Activated CD8-positive, alpha-beta memory T cell treated with anti-CD3 and anti-CD28 coated beads, Interleukin-2, amount 10 ng/mL, durations not matched to agents 7 days and 5 days (primary cell): ENCODE measurements around the gene RICTOR. TPM values are rescaled to one million over a fixed set of nuclear protein-coding genes. Genes with fewer than 3 reads are reported as not detected.
"Not testable (repeated sequence)": the region's sequence is repeated elsewhere in the genome, so short reads cannot be mapped to it uniquely, and the experiment has no call there.

ENCODE experiments used
- ATAC-seq: fragments of 150-1000 bp; cut with Tn5 transposase; one replicate; pipeline ENCODE4 v1.10.0; 2021; ENCODE audit warnings: moderate library complexity
- CTCF ChIA-PET: fragments of 350-600 bp; sonication (Branson Sonifier 250); formaldehyde crosslinking; loops from one replicate; lab custom pipeline; 2021; ENCODE audit warnings: antibody characterized with exemption; lab: Charles Lee
- DNase-seq: peaks from one replicate; pipeline ENCODE4 v3.0.0-alpha.2; 2020
- H3K27ac Mint-ChIP-seq: one replicate; pipeline ENCODE4 v1.8.0; 2021; ENCODE audit warnings: mild to moderate bottlenecking, mixed read lengths
- H3K27me3 Mint-ChIP-seq: one replicate; pipeline ENCODE4 v1.8.0; 2021; ENCODE audit warnings: mixed read lengths
- H3K36me3 Mint-ChIP-seq: one replicate; pipeline ENCODE4 v1.8.0; 2021; ENCODE audit warnings: mild to moderate bottlenecking, mixed read lengths
- H3K4me1 Mint-ChIP-seq: one replicate; pipeline ENCODE4 v1.8.0; 2021; ENCODE audit warnings: mixed read lengths
- H3K4me3 Mint-ChIP-seq: one replicate; pipeline ENCODE4 v1.8.0; 2021; ENCODE audit warnings: mild to moderate bottlenecking, moderate library complexity, mixed read lengths
- H3K9me3 Mint-ChIP-seq: one replicate; pipeline ENCODE4 v1.8.0; 2022; ENCODE audit warnings: low read depth, mixed read lengths
- total RNA-seq, 2 experiments: library from RNA; stranded (reverse); gene quantifications; one replicate each; pipeline ENCODE4 v1.2.3, GENCODE V29; 2021

The RICTOR gene
- total RNA-seq, 2 experiments from 2014 or later: 40.2 to 50.5 TPM

DNA sequence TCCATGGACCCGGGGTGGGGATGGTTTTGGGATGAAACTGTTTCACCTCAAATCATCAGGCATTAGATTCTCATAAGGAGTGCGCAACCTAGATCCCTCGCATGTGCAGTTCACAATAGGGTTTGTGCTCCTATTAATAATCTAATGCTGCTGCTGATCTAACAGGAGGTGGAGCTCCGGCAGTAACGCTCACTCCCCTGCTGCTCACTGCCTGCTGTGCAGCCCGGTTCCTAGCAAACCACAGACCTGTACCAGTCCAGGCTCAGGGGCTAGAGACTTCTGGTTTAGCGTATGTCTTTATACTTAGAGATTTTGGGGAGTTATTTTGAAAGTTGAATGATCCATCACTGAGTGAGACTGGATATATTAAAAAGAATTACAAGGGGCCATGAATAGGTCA, 50.2 kb downstream of the RICTOR start:
- peaks cover 7% of the 10 kb centered on the region for H3K9me3 Mint-ChIP-seq
- no peak for DNase-seq
- CTCF ChIA-PET: no interaction called here
- H3K4me3 Mint-ChIP-seq: no peak overlapping the region
- H3K27me3 Mint-ChIP-seq: no peaks in the 10 kb centered on the region
- H3K4me1 Mint-ChIP-seq: peaks cover 24% of the 10 kb centered on the region
- peaks cover 66% of the 10 kb centered on the region for H3K36me3 Mint-ChIP-seq
- no peak overlapping the region for H3K27ac Mint-ChIP-seq
- ATAC-seq: no peak

DNA sequence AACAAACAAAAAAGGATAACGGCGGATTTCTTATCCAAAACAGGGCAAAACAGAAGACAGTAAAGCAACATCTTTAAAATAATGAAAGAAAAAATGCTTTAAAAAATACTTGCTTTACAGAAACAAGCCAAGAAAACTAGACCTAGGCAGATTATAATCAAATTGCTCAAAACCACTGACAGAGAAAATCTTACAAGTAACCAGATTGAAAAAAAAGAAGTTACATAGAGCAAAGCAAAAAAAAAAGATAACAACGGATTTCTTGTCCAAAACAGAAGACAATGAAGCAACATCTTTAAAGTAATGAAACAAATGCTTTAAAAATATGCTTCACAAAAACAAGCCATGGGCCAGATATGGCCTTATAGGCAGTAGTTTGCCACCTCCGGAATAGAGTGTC, 51.1 kb downstream of the RICTOR start:
- CTCF ChIA-PET: no interaction called here
- Mint-ChIP-seq H3K27me3 (no peaks in the 10 kb centered on the region), H3K36me3 (peaks cover 67% of the 10 kb centered on the region), H3K4me1 (peaks cover 24% of the 10 kb centered on the region), H3K9me3 (peaks cover 4% of the 10 kb centered on the region), H3K27ac (no peak overlapping the region), H3K4me3 (no peak overlapping the region)
- no peak for DNase-seq
- ATAC-seq: no peak

DNA sequence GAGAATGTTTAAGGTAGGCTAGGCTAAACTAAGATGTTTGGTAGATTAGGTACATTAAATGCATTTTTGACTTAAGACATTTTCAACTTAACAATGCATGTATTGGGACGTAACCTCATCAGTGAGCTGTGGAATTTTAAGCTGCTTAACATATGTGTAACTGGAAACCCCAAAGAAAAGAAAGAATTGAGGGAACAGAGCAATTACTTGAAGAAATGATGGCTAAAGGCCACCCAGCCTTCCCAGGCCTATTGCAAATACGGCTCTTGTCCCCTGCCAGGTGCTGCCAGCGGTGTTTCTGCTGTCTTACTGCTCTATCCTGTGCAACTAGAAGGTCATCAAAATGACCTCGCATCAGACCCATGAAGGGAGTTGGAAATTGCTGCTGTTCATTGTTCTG, 52.0 kb downstream of the RICTOR start:
- DNase-seq (no peak), ATAC-seq (no peak)
- CTCF ChIA-PET: no interaction called here
- Mint-ChIP-seq H3K9me3 (no peaks in the 10 kb centered on the region), H3K4me1 (peaks cover 26% of the 10 kb centered on the region), H3K36me3 (peaks cover 67% of the 10 kb centered on the region), H3K27me3 (no peaks in the 10 kb centered on the region), H3K4me3 (no peak overlapping the region), H3K27ac (no peak overlapping the region)

DNA sequence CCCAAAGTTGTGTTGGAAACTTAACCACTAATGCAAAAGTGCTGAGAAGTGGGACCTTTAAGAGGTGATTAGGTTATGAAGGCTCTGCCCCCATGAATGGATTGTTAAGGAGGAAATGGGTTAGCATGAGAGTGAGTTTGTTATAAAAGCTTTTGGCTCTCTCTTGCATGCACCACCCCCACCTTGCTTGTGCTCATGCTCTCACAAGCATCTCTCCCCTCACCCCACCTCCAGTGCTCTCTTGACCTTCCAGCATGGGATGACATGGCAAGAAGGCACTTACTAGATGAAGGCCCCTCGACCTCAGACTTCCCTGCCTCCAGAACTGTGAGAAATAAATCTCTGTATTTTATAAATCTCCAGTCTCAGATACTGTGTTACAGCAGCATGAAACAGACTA, 52.8 kb downstream of the RICTOR start:
- Mint-ChIP-seq H3K4me1 (peaks cover 30% of the 10 kb centered on the region), H3K36me3 (peaks cover 67% of the 10 kb centered on the region)

DNA sequence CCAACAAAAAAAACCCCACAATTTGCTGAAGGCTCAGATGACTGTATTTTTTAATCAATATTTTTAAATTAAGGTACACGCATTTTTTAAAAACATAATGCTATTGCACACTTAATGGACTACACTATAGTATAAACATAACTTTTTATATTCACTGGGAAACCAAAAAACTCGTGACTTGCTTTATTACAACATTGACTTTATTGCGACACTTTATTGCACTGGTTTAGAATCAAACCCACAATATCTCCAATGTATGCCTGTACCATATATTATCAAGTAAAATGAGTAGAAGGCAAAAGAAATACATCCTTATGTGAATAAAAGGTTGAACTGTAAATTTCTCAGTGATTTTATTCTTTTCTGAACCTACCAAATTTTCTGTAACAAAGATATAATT, 53.7 kb downstream of the RICTOR start:
- no peak for DNase-seq
- H3K4me1 Mint-ChIP-seq: peaks cover 35% of the 10 kb centered on the region
- CTCF ChIA-PET: no interaction called here
- no peaks in the 10 kb centered on the region for H3K27me3 Mint-ChIP-seq
- H3K27ac Mint-ChIP-seq: no peak overlapping the region
- no peaks in the 10 kb centered on the region for H3K9me3 Mint-ChIP-seq
- H3K36me3 Mint-ChIP-seq: peaks cover 66% of the 10 kb centered on the region
- no peak overlapping the region for H3K4me3 Mint-ChIP-seq
- no peak for ATAC-seq

More for the DNA sequence above, 52.8 kb downstream of the RICTOR start:
- ATAC-seq (no peak), DNase-seq (no peak)
- no peak overlapping the region for H3K4me3 Mint-ChIP-seq
- no peaks in the 10 kb centered on the region for H3K27me3 Mint-ChIP-seq
- H3K27ac Mint-ChIP-seq: no peak overlapping the region
- CTCF ChIA-PET: no interaction called here
- no peaks in the 10 kb centered on the region for H3K9me3 Mint-ChIP-seq

DNA sequence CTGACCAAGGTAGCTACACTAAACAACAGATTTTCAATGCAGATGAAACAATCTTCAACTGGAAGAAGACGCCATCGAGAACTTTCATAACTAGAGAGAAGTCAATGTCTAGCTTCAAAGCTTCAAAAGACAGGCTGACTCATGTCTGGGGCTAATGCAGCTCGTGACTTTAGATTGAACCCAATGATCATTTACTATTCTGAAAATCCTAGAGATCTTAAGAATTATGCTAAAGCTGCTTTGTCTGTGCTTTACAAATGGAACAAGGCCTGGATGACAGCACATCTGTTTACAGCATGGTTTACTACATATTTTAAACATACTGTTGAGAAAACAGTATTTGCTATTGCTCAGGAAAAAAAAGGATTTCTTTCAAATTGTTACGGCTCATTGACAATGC, 54.9 kb downstream of the RICTOR start:
- ATAC-seq (no peak), DNase-seq (no peak)
- CTCF ChIA-PET: interaction anchor here (0.9 kb wide), 1 partner anchor 67 kb away, joined by 3 read pairs; no protein-coding TSS in a partner anchor
- H3K4me1 Mint-ChIP-seq: peaks cover 31% of the 10 kb centered on the region
- H3K4me3 Mint-ChIP-seq: no peak overlapping the region
- H3K36me3 Mint-ChIP-seq: peaks cover 66% of the 10 kb centered on the region
- H3K27ac Mint-ChIP-seq: no peak overlapping the region
- no peaks in the 10 kb centered on the region for H3K9me3 Mint-ChIP-seq
- no peaks in the 10 kb centered on the region for H3K27me3 Mint-ChIP-seq

DNA sequence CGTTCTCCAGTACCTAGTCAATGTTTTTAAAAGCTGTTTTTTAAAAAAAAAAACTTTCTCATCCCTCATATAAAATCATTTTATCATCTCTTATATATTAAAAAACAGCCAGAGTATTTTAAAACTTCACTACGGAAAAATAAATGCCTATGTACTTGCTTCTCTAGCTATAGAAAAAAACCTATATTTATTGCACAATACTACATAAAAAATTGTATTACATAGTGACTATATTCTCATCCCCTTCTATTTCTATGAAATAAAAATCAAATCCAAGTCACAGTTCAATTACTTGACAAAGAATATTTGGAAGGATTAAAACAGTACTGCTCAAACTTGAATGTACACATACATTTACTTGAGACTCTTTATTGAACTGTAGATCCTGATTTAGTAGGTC, 56.7 kb downstream of the RICTOR start:
- peaks cover 69% of the 10 kb centered on the region for H3K36me3 Mint-ChIP-seq
- no peak for ATAC-seq
- DNase-seq: no peak
- no peaks in the 10 kb centered on the region for H3K27me3 Mint-ChIP-seq
- H3K4me1 Mint-ChIP-seq: peaks cover 21% of the 10 kb centered on the region
- no peak overlapping the region for H3K4me3 Mint-ChIP-seq
- peaks cover 3% of the 10 kb centered on the region for H3K9me3 Mint-ChIP-seq
- H3K27ac Mint-ChIP-seq: no peak overlapping the region
- CTCF ChIA-PET: interaction anchor here (2.5 kb wide), 1 partner anchor 12 kb away, joined by 8 read pairs; no protein-coding TSS in a partner anchor

DNA sequence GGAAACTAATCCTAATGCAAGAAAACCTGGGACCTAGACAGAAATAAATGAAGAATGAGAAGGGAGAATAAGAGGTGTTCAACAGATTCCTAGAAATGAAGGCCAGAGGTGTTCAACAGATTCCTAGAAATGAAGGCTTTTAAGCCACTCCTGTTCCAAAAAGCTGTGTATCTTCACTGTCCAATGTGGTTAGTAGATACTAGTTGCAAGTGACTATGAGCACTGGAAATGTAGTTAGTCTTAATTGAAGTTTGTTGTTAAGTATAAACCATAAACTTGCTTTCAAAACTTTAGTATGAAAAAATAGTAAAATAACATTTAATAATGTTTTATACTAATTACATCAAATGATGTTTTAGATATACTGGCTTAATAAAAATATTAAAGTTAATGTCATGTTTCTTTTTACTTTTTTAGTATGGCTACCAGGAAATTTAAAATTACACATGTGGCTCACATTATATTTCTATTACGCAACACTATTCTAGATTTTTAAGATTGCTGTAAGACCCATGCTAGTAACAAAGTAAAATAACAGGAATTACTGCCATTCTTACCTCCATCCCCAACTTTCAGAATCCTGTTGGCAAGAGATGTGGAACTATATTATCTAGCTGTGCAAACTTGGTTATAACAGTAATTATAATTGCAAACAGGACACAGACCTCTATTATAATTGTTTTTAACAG, 57.5 kb downstream of the RICTOR start:
- ATAC-seq (peak; percentile 36), DNase-seq (no peak)
- H3K27me3 Mint-ChIP-seq: no peaks in the 10 kb centered on the region
- peak overlapping the region; percentile 56 for H3K27ac Mint-ChIP-seq
- CTCF ChIA-PET: interaction anchor here (2.5 kb wide), 1 partner anchor 11 kb away, joined by 8 read pairs; no protein-coding TSS in a partner anchor
- no peak overlapping the region for H3K4me3 Mint-ChIP-seq
- peaks cover 71% of the 10 kb centered on the region for H3K36me3 Mint-ChIP-seq
- peaks cover 9% of the 10 kb centered on the region for H3K9me3 Mint-ChIP-seq
- H3K4me1 Mint-ChIP-seq: peaks cover 16% of the 10 kb centered on the region

DNA sequence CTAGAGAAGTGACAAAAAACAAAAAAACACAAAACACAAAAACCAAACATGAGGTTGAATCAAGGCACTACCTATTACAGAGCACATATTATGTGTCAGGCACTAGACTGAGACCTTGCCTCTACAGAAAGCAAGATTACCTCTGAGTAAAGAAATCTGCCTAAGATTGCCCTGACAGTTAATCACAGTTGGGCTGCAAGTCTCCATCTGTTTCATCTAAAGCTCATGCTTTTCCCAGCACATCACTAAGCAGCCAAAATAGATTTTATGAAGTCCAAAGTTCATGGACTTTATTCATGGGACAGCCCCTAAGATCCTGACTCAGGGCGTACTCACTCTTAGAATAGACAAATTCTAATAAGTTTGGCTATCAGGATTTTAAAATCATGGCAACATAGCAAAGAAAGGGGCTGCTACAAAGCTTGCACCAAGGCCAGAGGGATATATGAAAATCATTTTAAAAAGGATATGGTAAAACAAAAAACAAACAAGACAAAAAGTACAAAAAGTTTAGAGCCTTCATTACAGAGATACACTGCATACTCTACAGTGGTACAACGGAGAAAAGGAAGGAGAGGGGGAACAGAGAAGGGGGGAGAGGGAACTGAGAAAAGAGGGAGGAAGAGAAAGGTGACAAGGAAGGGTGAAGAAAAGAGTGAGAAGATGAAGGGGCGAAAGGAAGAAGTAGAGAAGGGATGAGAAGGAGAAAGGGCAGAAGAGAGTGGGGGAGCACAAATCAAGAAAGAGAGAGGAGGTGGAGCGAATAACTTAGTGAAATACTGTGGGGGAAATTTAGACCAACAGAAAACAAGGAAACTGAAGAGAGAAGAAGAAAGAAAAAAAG, 58.2 kb downstream of the RICTOR start:
- ATAC-seq: no peak
- H3K36me3 Mint-ChIP-seq: peaks cover 72% of the 10 kb centered on the region
- CTCF ChIA-PET: interaction anchor here (2.5 kb wide), 1 partner anchor 10 kb away, joined by 8 read pairs; no protein-coding TSS in a partner anchor

DNA sequence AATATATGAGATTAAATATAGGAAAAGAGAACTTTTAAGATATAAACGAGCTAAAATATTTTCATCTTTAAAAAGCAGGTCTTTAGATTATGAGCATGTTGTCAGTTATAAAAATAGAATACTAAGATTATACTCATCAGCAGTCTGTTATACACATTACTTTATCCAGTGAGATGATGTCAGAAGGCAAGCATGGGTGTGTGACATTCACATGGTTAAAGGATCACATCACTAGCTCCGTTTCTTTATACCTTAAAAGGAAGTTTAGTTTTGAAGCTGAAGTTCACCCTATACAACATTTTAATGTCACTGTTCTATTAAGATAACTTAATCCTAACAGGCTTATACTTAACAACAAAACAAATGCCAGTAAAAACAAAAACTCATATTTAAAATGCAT, 59.6 kb downstream of the RICTOR start:
- peaks cover 72% of the 10 kb centered on the region for H3K36me3 Mint-ChIP-seq
- H3K4me1 Mint-ChIP-seq: peaks cover 16% of the 10 kb centered on the region
- ATAC-seq (no peak), DNase-seq (no peak)
- no peak overlapping the region for H3K4me3 Mint-ChIP-seq
- CTCF ChIA-PET: interaction anchor here (1.2 kb wide), 1 partner anchor 67 kb away, joined by 3 read pairs; no protein-coding TSS in a partner anchor
- peaks cover 16% of the 10 kb centered on the region for H3K9me3 Mint-ChIP-seq
- no peaks in the 10 kb centered on the region for H3K27me3 Mint-ChIP-seq
- no peak overlapping the region for H3K27ac Mint-ChIP-seq

More for the DNA sequence above, 58.2 kb downstream of the RICTOR start:
- Mint-ChIP-seq H3K4me3 (no peak overlapping the region), H3K4me1 (peaks cover 16% of the 10 kb centered on the region), H3K27me3 (no peaks in the 10 kb centered on the region), H3K9me3 (peaks cover 11% of the 10 kb centered on the region), H3K27ac (peak overlapping the region; percentile 56)
- DNase-seq: no peak

DNA sequence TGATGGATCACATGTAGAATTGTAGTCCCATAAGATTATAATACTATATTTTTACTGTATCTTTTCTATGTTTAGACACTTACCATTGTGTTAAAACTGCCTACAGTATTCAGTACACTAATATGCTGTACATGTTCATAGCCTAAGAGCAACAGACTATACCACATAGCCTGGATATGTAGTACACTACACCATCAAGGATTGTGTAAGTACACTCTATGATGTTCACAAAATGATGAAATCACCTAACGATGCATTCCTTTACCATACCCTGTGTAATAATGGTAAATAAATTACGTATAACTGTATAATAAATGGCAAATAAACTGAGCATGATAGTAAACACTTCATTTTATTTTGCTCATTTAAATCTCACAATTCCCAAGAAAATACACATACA, 60.3 kb downstream of the RICTOR start:
- Mint-ChIP-seq H3K36me3 (peaks cover 67% of the 10 kb centered on the region), H3K9me3 (peaks cover 16% of the 10 kb centered on the region), H3K4me1 (peaks cover 16% of the 10 kb centered on the region), H3K27ac (no peak overlapping the region), H3K4me3 (no peak overlapping the region), H3K27me3 (no peaks in the 10 kb centered on the region)
- CTCF ChIA-PET: interaction anchor here (1.2 kb wide), 1 partner anchor 67 kb away, joined by 3 read pairs; no protein-coding TSS in a partner anchor
- DNase-seq (no peak), ATAC-seq (no peak)

DNA sequence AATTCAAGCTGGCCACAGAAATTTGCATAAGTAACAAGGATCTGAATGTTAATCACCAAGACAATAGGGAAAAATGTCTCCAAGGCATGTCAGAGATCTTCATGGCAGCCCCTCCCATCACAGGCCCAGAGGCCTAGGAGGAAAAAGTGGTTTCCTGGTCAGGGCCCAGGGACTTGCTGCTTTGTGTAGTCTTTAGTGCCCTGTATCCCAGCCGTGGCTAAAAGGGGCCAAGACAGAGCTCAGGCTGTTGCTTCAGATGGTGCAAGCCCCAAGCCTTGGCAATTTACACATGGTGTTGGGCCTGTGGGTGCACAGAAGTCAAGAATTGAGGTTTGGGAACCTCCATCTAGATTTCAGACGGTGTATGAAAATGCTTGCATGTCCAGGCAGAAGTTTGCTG, 63.2 kb downstream of the RICTOR start:
- Mint-ChIP-seq H3K9me3 (peaks cover 16% of the 10 kb centered on the region), H3K36me3 (peaks cover 50% of the 10 kb centered on the region)
- ATAC-seq, H3K27me3 Mint-ChIP-seq, DNase-seq, CTCF ChIA-PET, H3K27ac Mint-ChIP-seq, H3K4me1 Mint-ChIP-seq, H3K4me3 Mint-ChIP-seq: not testable (repeated sequence)

DNA sequence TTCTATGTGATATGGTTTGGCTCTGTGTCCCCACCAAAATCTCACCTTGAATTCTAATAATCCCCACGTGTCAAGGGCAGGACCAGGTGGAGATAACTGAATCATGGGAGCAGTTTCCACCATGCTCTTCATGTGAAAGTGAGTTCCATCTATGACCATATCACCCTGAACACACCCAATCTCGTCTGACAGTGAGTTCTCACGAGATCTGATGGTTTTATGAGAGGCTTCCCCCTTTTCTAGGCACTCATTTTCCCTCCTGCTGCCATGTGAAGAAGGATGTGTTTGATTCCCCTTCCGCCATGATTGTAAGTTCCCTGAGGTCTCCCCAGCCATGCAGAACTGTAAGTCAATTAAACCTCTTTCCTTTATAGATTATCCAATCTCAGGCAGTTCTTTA, 64.2 kb downstream of the RICTOR start:
- Mint-ChIP-seq H3K27me3 (no peaks in the 10 kb centered on the region), H3K27ac (no peak overlapping the region), H3K4me3 (no peak overlapping the region), H3K9me3 (peaks cover 16% of the 10 kb centered on the region), H3K36me3 (peaks cover 48% of the 10 kb centered on the region), H3K4me1 (peaks cover 7% of the 10 kb centered on the region)
- CTCF ChIA-PET: interaction anchor here (1.5 kb wide), 1 partner anchor 71 kb away, joined by 3 read pairs; no protein-coding TSS in a partner anchor
- DNase-seq (no peak), ATAC-seq (no peak)
